Esophagus squamous epithelium (tissue), 5 donors: Measurements from ENCODE around the gene TRIM71. TPM values are rescaled to one million over a fixed set of nuclear protein-coding genes. Genes with fewer than 3 reads are reported as not detected.

Source experiments
- DNase-seq: peaks from one replicate; lab custom pipeline; 2025; lab: John Stamatoyannopoulos, UW
- H3K27ac ChIP-seq, 4 donors: fragments of 200-600 bp; sonication (generic); one replicate each; pipeline ENCODE4 v1.5.1; 2016 to 2019; ENCODE audit warnings: mild to moderate bottlenecking in 1 of 4
- H3K27me3 ChIP-seq, 4 donors: fragments of 200-600 bp; sonication (generic); 1 replicate in 3 of 4; 2 replicates in 1 of 4; pipeline versions ENCODE4 v1.5.1 to v1.6.0; 2017 to 2021; ENCODE audit warnings: antibody characterized with exemption in 1 of 4
- H3K36me3 ChIP-seq, 3 donors: fragments of 200-600 bp; sonication (generic); one replicate each; pipeline ENCODE4 v1.5.1; 2016 to 2019
- H3K4me1 ChIP-seq, 3 donors: fragments of 200-600 bp; sonication (generic); one replicate each; pipeline ENCODE4 v1.5.1; 2017 to 2019
- H3K4me3 ChIP-seq, 4 donors: fragments of 200-600 bp; sonication (generic); 1 replicate in 3 of 4; 2 replicates in 1 of 4; pipeline ENCODE4 v1.5.1; 2016 to 2019; ENCODE audit warnings: mild to moderate bottlenecking in 2 of 4, moderate library complexity in 1 of 4
- H3K9me3 ChIP-seq, 3 donors: fragments of 200-600 bp; sonication (generic); one replicate each; pipeline ENCODE4 v1.5.1; 2016 to 2019
- CTCF ChIP-seq, 6 experiments: fragments of 450-650 bp in 4 of 6; fragments of 200-600 bp in 2 of 6; sonication (generic) in 2 of 6; IDR thresholded peaks; one replicate each; pipeline ENCODE4 v1.5.1; 2016 to 2019; ENCODE audit warnings: antibody characterized with exemption in 6 of 6, mild to moderate bottlenecking in 4 of 6, moderate library complexity in 4 of 6
- POLR2A ChIP-seq, 4 donors: fragments of 450-650 bp; IDR thresholded peaks; one replicate each; pipeline ENCODE4 v1.6.1; 2017; ENCODE audit warnings: antibody characterized with exemption in 4 of 4, mild to moderate bottlenecking in 4 of 4, moderate library complexity in 3 of 4
- WGBS, 2 donors: methylation state at CpG; one replicate each; pipeline ENCODE4 v1.1.5; 2018; 5-methylcytosine and 5-hydroxymethylcytosine counted together
- intact Hi-C: fragments of 100-400 bp; cut with DNase I; formaldehyde crosslinking; loops from one replicate; pipeline ENCODE4 v1.15.0; 2022
- total RNA-seq, 4 donors: library from RNA; depleted of rRNA; stranded (reverse); fragments of >200 nt; gene quantifications; one replicate each; pipeline ENCODE4 v1.1.0, GENCODE V29; 2016
- donor health status: DM: yes; HTN: yes; CAD: no.

Gene TRIM71
- total RNA-seq, 4 donors from 2014 or later, result not detected

DNA sequence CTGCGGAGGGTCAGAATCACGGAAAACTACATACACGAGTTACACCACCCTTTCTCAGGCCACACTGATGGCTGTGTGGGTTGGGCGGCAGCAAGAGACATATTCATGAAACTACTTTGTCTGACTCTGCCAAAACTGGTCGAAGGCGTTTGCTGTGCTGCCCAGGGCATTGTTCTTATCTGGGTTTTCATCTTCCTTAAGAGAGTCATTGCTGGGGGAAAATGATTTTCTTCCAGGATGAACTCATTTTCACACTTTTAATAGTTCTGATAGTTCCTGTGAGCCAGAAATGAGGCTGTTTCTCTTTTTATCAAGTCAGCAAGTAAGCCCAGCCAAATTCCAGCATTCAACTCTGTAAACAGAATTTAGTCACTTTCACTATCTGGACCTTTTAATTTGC is 47.6 kb downstream of the TRIM71 start:
- no peaks in the 10 kb centered on the region for H3K27me3 ChIP-seq
- 26 to 40% methylated on average over 6 of the region's 6 CpGs for WGBS, 2 donors
- no peak overlapping the region for H3K27ac ChIP-seq
- H3K4me1 ChIP-seq, result peaks cover 0 to 13% (median 0%) of the 10 kb centered on the region in 3 donors
- H3K36me3 ChIP-seq, result no peaks in the 10 kb centered on the region
- no peak for TF ChIP-seq POLR2A (IDR thresholded peaks at IDR 0.05)
- TF ChIP-seq CTCF (IDR thresholded peaks at IDR 0.05), result no peak
- no peak overlapping the region for H3K4me3 ChIP-seq
- no peaks in the 10 kb centered on the region for H3K9me3 ChIP-seq
- no peak for DNase-seq
- intact Hi-C loops, result no loop called here

DNA sequence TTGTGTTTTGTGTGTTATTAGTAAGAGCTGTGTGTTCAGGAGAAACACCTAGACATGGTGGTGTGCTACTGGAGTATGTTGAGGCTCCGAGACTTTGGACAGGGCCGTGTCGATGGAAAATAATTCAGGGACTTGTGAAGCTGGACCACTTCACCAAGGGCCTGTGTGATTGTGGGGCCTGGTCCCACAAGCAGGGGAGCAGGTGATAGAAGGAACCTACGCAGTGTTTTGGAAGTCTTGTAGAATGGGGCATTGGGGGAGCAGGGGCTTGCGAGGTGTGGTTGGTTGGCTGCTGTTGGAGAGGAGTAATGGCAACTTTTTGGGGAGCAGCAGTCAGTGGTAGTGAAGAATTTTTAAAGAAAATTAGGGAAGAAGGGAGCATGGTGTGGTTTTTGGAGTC is 48.7 kb downstream of the TRIM71 start:
- Histone ChIP-seq H3K27ac (no peak overlapping the region), H3K4me1 (peaks cover 0 to 24% (median 0%) of the 10 kb centered on the region in 3 donors), H3K36me3 (no peaks in the 10 kb centered on the region), H3K27me3 (no peaks in the 10 kb centered on the region), H3K9me3 (no peaks in the 10 kb centered on the region), H3K4me3 (no peak overlapping the region)
- no peak for TF ChIP-seq POLR2A (IDR thresholded peaks at IDR 0.05)
- intact Hi-C loops, result no loop called here
- WGBS, 2 donors, result 93 to 100% methylated on average over 2 to 5 of the region's 5 CpGs
- DNase-seq, result no peak

GRCh38 chr3:32867954-32868353 is 50.2 kb downstream of the TRIM71 start:
- no peaks in the 10 kb centered on the region for H3K27me3 ChIP-seq
- TF ChIP-seq POLR2A (IDR thresholded peaks at IDR 0.05) (no peak), CTCF (IDR thresholded peaks at IDR 0.05) (no peak)
- DNase-seq, result no peak
- H3K4me3 ChIP-seq, result no peak overlapping the region
- intact Hi-C loops, result no loop called here
- WGBS, 2 donors, result 88 to 89% methylated on average over 5 of the region's 5 CpGs
- no peak overlapping the region for H3K27ac ChIP-seq
- no peaks in the 10 kb centered on the region for H3K36me3 ChIP-seq
- H3K9me3 ChIP-seq, result no peaks in the 10 kb centered on the region
- peaks cover 0 to 38% (median 0%) of the 10 kb centered on the region in 3 donors for H3K4me1 ChIP-seq

DNA sequence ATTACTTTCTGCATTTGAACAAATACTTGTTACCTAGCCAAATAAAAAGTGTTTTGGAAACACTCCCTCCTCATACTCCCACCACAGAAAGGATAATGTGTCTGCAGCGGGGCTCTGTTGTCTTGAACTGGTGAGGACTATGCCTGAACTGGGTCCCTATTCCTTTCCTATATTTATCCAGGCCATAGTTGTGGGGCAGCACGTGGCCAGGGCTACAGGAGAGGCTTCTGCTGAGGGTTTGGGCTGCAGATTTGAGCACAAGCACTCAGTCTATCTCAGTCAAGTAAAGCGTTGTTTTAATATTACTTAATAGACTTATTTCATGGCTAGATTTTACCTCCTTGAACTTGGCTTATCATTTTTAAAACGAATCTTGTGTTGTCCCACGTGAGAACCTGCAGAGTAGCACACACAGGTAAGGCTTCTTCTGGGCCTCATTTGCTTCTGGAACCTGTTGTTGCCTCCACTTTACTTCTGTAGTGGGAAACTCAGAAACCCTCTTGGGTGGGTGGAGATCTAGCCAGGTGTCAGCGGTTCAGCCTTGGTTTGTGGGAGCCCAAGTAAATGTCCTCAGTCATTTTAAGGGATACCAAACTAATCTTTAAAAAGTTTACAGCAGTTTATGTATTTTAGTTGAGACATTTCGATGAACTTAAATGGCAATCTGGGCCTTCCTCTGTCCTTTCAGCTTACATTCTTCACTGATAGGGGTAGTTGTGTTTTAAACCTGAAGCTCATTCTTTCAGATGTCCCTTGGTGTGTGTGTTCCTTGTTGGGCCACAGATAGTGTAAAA is 51.1 kb downstream of the TRIM71 start:
- DNase-seq, result no peak
- 88 to 95% methylated on average over 7 of the region's 7 CpGs for WGBS, 2 donors
- intact Hi-C loops, result no loop called here
- no peaks in the 10 kb centered on the region for H3K9me3 ChIP-seq
- no peaks in the 10 kb centered on the region for H3K36me3 ChIP-seq
- TF ChIP-seq POLR2A (IDR thresholded peaks at IDR 0.05) (no peak), CTCF (IDR thresholded peaks at IDR 0.05) (no peak)
- H3K4me3 ChIP-seq, result no peak overlapping the region
- H3K27ac ChIP-seq, result no peak overlapping the region
- peaks cover 0 to 48% (median 7%) of the 10 kb centered on the region in 3 donors for H3K4me1 ChIP-seq
- no peaks in the 10 kb centered on the region for H3K27me3 ChIP-seq

DNA sequence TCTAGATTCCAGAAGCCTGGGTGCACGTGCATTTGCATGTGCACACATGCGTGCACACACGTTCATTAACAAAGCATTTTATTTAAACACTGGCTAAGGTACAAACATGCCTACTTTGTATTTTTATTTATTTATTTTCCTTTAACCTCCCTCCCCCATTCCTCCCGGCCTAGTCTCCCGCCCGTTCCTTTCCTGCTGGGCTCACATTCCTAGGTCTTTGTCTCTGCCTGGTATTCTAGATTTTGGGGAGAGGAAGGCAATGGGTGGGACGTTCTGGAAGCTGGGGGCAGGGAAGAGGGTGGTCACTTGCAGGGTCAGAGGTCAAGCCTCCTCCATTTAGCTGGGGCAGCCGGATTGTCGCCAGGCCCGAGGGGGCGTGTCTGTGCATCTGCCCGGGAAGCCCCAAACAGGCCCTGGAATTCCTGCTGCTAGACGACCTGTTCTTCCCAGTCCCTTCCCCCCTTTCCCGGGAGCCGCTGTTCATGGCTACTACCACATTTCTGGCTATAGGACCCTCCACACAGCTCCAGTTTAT is 51.8 kb downstream of the TRIM71 start:
- no peak for DNase-seq
- H3K27me3 ChIP-seq, result no peaks in the 10 kb centered on the region
- H3K9me3 ChIP-seq, result no peaks in the 10 kb centered on the region
- intact Hi-C loops, result no loop called here
- peaks cover 0 to 50% (median 7%) of the 10 kb centered on the region in 3 donors for H3K4me1 ChIP-seq
- TF ChIP-seq CTCF (IDR thresholded peaks at IDR 0.05) (no peak), POLR2A (IDR thresholded peaks at IDR 0.05) (no peak)
- H3K4me3 ChIP-seq, result no peak overlapping the region
- WGBS, 2 donors, result 75% methylated on average over 14 of the region's 15 CpGs
- H3K36me3 ChIP-seq, result no peaks in the 10 kb centered on the region
- H3K27ac ChIP-seq, result no peak overlapping the region
